HG02588 (cell line): ENCODE results near the gene UGT1A9.

Source experiments
- ATAC-seq: cut with Tn5 transposase; IDR thresholded peaks from one replicate; pipeline ENCODE4 v1.9.1; 2021; ENCODE audit warnings: mild to moderate bottlenecking, moderate library complexity; ENCODE audit not compliant: unreplicated experiment

Gene UGT1A9

DNA sequence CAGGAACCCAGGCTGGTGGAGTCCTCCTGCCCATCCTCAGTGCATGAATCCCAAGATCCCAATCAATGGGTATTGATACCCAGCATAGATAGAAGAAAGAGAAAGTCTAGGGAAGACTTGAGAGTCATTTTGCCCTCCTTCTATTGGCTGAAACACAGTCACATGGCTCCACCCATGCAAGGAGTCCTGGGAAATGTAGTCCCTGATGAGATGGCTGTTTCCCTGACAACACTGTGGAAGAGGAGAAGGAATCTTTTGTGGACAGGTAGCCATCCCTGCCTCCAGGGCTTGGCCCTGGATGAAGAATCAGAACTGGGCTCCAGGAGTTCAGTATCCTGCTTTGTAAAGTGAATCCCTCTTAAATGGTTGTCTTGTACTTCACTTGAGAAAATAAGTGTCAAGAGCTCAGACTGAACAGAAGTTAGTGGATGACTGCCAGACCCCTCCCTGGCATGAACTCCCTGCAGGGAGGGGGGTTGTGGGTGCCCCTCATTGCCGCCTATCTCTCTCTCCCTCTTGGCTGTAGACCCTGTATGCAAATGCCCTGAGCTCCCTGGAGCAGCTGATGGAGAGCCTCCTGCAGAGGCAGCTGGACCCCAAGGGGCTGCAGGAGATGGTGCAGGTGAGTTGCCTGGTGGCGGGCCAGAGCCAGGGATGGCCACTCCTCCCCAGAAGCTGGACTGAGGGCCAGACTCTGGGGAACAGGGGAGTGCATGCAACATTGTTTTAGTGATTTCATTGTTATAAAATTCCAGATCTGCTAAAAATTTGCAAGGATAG is 142.5 kb downstream of the UGT1A9 start:
- ATAC-seq = no peak

DNA sequence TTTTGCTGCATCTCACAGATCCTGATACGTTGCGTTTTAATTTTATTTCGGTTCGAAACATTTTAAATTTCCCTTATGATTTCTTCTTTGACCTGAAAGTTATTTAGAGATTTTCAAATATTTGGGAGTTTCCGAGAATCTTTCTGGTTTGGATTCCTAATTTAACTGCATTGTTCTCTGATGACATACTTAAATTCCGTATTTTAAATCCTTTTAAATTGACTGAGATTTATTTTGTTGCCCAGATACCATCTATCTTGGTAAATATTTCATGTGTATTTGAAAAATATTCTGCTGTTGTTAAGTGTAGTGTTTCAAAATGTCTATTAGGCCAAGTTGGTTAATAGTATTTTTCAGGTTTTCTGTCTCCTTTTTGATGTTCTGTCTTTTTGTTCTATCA is 144.2 kb downstream of the UGT1A9 start:
- ATAC-seq = no peak

DNA sequence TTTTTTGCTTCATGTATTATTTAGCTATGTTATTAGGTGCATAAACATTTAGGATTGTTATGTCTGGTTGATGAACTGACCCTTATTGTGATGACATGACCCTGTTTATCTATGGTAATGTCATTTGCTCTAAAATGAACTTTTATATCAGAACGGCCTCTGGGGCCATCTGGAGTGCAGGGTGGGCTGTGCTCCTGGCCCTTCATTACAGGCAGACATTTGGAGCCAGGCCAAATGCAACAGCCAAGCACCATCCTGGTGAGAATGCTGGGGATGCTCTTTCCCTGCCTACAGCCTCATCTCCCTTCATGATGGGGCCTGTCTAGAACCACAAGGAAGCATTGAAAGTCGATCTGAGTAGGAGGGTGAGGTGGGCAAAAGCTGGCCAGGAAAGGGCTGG is 144.6 kb downstream of the UGT1A9 start:
- no peak for ATAC-seq

DNA sequence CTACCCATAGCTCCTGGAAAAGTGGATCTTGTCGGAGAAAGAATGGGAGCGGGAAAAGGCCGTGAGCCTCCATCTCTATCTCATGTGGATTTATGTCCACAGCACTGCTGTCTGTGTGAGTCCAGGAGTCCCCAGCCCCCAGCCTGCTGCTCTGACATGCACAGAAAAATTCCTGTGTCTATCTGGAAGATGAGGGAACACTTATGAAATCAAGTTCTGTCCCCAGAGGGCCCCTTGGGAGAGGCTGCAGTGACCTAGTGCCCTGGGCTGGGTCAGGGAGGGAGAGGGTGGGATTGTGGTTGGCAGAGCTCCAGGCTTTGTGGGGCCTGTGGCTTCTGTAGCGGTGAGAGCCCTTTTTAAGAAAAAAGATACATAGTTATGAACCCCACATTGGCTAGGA is 145.1 kb downstream of the UGT1A9 start:
- no peak for ATAC-seq

DNA sequence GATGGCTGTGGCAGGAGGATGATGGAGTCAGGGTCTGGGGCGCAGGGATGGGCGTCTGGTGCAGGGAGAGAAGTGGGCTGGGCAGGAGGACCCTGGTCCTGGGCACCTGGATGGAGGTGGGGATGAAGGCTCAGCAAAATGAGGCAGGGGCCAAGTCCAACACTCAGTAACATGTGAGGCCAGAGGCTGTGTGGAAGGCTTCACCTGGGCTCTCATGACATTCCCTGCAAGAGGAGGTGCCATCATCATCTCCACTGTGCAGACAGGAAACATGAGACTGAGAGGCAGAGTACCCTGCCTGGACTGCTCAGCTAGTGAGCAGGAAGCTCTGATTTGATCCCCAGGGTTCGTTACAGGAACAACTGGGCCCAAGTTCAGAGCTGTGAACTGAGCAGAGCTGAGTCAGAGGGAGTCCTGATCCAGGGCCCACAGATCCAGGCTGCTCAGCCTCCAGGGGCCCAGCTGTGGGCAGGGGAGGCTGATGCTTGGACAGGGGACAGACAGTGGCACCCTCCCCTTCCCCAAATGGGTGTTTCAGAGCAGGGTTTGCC is 145.7 kb downstream of the UGT1A9 start:
- ATAC-seq = no peak

DNA sequence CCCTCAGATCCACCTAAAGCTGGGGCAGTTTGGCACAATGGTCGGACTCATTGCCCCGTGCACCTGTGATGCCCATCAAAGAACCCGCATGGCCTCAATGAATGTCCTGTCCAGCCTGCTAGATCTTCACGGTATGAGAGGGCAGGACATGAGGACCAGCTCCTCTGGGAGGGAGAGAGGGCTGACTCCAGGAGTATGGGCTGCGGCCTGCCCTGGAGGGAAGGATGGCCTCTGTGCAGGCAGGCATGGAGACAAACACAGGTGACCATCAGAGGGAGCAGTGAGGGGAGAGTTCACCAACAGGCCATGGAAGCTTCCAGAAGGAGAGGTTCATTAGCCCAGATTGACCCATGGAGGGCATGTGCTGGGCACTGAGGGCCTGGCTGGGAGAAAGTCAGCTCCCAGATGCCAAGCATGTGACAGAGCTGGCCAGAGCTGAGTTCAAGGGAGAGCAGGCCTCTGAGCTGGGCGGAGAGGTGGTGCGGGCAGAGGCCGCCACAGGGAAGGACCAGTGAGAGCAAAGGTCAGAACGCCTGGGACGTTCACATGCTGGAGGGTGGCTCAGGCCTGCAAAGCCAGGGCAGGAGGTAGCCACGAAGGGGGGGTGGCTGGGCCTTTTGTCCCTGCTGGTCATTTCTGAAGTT is 146.4 kb downstream of the UGT1A9 start:
- no peak for ATAC-seq

DNA sequence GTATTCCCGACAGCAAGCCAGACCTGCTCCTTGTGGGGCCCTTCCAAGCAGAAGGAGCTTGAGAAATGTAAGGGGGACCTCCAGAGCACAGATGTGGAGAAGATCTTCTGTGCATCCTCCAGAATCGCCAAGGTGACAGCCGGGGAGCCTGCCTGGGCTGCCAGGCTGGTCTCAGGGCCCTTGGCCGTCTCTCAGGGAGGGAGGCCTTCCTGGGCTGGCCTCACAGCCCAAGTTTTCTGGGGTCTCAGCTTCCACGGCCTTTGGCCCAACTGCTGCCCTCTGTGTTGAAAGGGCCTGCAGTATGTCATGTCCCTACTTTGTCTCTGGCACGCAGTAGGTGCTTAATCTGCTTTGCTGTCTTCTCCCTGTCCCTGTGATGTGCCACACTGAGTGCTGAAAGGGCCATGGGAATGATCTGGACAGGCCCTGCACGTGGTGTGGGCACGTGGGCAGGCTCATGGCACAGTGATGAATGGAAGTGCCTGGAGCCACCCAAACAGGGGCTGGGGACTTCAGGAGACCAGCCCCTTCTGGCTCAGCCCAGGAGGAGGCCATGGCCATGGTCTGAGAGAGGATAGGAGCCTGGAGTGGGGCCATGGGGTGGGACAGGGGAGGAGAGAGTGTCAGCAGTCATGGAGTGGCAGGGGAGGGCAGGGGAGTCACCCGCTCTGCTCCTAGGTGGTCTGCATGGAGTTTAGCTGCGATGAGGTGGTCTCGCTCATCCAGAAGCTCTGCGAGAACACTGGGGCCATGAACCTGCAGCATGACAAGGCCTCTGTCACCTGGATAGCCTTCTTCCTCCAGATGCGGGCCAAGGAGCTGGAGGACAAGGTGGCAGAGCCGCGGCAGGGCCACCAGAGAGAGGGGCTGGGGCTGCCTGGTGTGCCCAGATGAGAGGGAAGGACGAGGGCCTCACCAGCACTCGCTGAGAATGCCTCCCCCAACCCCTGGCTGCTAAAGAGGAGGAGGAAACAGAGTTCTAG is 147.2 kb downstream of the UGT1A9 start:
- no peak for ATAC-seq

DNA sequence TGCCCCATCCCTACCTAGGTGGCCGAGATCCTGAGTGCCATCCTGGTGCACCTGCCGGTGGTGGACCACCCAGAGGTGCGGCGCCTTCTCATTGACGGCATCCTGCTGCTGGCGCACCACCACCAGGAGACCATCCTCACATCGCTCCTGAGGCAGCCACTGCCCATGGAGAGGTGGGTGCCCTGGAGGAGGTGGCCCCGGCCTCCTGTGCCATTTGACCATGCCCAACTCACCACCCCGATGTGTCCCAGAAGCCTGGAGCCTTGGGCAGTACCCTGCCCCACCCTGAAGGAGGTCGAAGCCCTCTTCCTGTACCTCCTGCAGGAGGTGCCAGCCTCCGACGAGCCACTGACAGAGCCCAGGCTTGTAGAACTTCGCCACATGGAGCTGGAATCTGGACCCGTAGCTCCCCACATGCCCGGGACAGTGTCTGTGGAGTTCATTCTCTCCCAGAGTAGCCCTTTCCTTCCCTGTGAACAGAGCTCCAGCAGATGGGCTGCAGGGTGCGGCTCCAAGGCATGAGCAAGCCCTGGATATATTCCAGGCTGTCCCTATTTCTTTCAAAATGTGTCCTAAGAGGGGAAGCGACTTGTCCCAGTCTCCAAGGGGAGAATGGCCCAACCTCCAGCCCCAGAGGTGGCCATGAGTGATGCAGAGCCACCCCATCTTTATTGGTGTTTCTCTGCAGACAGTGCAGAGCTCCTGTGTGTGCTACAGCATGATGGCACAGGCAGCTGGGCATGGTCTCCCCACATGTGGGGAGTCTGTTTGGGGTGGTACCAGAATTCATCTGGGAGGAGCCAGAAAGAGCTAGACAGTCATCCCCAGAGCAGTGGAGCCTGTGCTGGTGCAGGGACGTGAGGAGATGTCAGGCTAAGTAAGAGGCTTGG is 148.4 kb downstream of the UGT1A9 start:
- ATAC-seq = no peak

DNA sequence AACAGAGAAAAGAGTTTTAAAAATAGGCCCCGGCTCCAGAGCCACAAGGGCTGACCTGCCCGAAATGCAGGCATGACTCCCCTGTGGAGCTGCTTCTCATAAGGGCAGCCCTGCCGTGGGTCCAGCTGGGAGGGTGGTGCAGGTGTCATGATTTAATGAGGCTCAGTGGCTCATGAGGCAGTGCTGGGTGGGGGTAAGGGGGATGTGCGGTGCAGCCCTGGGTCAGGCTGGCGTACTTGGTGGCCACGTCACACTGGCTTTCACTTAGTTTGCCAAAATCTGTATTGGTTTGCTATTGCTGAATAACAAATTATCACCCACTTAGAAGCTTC is 149.0 kb downstream of the UGT1A9 start:
- ATAC-seq = no peak

DNA sequence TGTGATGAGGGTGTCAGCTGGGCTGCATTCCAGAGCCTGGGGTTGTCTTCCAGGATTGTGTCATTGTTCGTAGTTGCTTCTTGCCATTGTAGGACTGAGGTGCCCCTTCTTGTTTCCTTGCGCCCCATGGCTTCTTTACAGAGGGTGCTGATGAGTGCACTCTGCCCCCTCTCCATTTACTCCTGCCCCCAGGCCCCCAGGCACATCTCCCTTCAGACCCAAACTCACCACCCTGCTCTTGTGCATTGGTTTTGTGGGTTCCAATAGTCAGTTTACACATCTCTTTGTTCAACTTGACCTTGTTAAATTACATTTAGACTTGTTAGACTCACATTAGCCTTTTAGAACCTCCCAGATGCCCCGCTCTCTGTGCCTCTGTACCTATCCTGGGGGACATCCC is 149.5 kb downstream of the UGT1A9 start:
- ATAC-seq = no peak

DNA sequence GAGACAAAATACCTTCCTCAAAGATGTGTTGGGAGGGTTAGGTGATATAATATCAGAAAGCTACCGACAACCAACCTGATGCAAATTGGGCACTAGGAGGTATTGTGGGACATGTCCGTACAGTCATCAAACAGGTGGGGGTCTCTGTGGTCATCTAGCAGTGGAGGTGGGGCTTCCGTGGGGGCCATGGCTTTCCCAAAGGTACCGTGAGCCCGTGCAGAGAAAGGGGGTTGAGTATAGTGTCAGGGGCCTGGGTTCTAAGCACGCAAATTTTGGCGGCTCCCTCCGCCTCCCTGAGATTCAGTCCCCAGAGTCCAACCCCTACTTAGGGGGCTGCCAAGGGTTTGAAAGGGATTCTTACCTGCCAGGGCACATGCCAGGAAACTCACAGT is 150.0 kb downstream of the UGT1A9 start:
- no peak for ATAC-seq

DNA sequence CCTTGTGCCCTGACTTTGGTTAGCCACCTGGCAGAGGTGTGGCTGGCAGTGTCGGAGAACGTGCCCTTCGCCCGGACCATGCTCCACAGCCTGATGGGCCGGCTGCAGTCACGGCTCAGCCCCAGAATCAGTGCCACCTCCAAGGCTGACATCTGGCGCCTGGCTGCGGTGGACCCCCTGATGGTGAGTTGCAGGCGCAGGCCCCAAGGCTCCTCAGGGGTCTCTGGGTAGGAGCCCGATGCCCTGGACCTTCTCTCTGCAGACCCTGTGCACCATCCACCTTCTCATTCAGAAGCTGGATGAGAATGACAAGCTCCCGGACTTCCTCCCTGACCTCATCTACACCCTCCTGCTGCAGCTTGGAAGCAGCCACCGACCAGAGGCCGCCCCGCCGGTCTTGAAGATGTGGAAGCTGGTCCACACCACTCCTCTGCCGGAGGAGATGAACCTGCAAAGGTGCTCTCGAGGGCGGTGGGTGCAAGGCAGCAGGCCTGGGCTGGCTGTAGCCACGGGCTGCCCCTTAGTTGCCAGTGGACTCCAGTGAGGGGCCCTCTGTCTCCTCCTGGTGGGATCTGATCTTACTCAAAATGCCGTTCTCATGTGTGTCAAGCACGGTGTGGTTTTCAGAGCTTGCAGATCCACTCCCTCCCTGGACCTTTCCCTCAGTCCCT is 150.5 kb downstream of the UGT1A9 start:
- no peak for ATAC-seq
